Stimulated activated CD4-positive, alpha-beta T cell treated with anti-CD3 and anti-CD28 coated beads, Interleukin-15, amount 100 ng/mL, for 48 hours (primary cell): ENCODE results near the gene RB1.
"Not testable (repeated sequence)": the region's sequence is repeated elsewhere in the genome, so short reads cannot be mapped to it uniquely, and the experiment has no call there.

ENCODE experiments used
- DNase-seq, 2 donors: peaks; one replicate each; pipeline ENCODE4 v3.0.0-alpha.2; 2020; ENCODE audit warnings: low read depth in 2 of 2

Gene RB1

GRCh38 chr13:48448959-48449614, 145.5 kb downstream of the RB1 start:
- DNase-seq = no peak

DNA sequence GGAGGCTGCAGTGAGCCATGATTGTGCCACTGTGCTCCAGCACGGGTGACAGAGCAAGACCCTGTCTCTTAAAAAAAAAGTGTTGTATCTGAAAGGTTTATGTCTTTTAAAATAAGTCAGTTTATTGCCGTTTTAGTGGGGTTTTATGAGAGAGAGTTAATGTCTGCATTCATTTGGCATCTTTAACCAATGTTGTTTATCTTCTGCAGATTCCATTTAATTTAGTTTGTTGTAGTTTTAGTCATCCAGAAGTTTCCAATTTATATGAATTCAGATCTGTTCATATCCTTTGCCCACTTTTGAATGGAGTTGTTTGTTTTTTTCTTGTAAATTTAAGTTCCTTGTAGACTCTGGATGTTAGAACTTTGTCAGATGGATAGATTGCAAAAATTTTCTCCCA, 146.1 kb downstream of the RB1 start:
- DNase-seq = no peak

DNA sequence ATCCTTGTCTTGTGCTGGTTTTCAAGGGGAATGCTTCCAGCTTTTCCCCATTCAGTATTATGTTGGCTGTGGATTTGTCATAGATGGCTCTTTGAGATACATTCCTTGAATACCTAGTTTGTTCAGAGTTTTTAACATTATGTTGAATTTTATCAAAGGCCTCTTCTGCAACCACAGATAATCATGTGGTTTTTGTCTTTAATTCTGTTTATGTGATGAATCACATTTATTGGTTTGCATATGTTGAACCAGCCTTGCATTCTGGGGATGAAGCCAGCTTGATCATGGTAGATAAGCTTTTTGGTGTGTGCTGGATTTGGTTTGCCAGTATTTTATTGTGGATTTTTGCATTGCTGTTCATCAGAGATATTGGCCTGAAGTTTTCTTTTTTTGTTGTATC, 147.6 kb downstream of the RB1 start:
- DNase-seq = not testable (repeated sequence)

GRCh38 chr13:48456546-48456945, 153.0 kb downstream of the RB1 start:
- no peak for DNase-seq

- no peak for DNase-seq
These were observed 154.2 kb downstream of the RB1 start for GRCh38 chr13:48457578-48458242.

- no peak for DNase-seq
These were observed 171.7 kb downstream of the RB1 start for GRCh38 chr13:48475230-48475629.

DNA sequence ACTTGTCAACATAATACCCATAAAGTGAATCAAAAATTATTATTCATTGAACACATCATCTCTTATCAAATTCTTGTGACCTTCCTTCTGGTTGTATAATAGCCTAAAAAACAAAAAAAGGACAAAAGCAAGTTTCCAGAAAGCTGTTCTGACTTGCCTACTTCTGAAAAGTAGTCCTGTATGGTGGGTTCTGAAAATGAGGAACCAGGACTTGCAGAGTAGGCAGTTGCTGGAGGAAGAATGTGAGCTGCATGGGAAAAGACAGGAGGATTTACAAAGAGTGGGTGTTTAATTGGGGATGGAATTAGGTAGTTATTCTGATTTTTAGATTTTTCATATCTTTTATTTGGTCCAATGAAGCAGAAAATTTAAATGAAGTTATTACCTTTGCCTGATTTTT, 172.7 kb downstream of the RB1 start:
- DNase-seq = no peak

DNA sequence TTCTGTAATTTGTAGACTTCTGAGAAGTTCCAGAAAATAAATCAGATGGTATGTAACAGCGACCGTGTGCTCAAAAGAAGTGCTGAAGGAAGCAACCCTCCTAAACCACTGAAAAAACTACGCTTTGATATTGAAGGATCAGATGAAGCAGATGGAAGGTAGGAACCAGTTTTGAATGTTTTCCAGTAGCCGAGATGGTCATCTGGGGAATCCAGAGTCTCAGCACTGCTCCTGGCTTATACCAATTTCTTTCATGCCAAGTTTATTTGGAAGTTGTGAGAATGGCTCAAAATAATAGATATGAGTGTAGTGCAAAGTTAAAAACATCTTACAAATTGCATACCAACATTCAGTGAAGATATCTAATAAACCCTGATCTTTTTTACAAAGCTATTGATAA, 173.1 kb downstream of the RB1 start:
- no peak for DNase-seq

GRCh38 chr13:48477191-48477855, 173.8 kb downstream of the RB1 start:
- no peak for DNase-seq

GRCh38 chr13:48478391-48478790, 174.8 kb downstream of the RB1 start:
- no peak for DNase-seq

- DNase-seq = no peak
These were observed 180.0 kb downstream of the RB1 start for GRCh38 chr13:48483575-48483974.

- no peak for DNase-seq
These were observed 181.9 kb downstream of the RB1 start for GRCh38 chr13:48485432-48485831.

DNA sequence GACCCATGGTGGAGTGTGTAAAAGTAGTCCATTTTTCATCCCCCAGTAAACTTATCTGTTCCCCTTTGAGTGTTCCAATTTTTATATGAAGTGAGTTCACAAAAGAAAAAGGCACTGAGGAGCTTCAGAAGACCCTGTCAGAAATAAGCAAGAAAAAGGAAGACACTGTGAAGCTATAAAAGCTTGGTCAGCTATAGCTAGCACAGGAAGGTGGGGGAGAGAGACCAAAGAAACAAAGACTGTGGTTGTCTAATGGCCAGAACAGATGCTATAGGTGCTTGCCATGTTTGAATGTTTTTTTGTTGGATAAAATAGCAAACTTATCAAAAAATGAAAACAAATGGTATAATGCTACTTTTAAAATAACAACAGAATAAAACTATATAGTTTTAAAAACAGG, 182.8 kb downstream of the RB1 start:
- no peak for DNase-seq

DNA sequence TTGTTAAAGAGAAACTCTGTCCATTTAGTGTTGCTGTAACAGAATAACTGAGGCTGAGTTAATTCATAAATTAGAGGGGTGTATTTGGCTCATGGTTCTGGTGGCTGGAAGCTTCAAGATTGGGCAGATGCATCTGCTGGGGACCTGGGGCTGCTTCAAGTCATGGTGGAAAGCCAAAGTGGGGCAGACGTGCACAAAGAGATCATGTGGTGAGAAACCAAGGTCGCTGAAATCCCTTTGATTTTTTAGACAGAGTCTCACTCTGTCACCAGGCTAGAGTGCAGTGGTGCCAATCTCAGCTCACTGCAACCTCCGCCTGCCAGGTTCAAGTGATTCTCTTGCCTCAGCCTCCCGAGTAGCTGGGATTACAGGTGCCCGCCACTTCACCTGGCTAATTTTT, 183.3 kb downstream of the RB1 start:
- DNase-seq = no peak

- no peak for DNase-seq
These were observed 184.4 kb downstream of the RB1 start for GRCh38 chr13:48487968-48488367.

DNA sequence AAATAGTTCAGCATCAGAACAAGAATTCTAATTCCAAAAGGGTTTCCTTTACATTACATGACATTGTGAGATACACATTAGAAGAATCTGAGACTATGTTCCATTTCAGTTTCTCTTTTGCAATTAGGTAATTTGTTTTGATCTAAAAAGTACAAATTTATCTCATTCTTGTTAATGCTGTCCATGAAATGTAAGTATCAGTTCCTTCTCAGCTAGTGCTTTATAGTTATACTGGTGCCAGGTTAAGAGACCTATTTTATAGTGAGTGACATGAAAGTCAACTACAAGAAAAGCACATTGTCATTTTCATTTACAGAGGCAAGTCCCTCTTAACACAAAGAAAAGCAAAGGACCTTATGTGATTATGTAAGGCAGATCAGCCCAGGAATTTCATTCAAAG, 185.4 kb downstream of the RB1 start:
- no peak for DNase-seq

DNA sequence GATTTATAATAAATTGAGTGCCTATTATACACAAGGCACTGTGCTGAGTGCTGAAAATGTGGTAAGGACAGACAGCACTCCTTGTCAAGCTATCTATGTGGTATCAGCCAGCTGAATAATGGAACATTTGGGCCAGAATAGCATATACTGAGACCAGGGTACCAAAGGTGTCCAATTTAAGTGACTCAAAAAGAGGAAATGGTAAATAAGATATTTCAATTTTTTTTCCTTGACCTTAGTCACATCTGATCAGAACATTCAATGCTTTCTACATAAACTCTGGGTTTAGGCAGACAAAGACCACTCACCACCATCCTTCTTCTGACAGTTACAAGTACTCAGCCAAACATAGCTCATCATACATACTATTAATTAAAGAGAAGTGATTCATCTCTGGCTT, 186.1 kb downstream of the RB1 start:
- no peak for DNase-seq

- DNase-seq = no peak
These were observed 186.7 kb downstream of the RB1 start for GRCh38 chr13:48490241-48490640.

DNA sequence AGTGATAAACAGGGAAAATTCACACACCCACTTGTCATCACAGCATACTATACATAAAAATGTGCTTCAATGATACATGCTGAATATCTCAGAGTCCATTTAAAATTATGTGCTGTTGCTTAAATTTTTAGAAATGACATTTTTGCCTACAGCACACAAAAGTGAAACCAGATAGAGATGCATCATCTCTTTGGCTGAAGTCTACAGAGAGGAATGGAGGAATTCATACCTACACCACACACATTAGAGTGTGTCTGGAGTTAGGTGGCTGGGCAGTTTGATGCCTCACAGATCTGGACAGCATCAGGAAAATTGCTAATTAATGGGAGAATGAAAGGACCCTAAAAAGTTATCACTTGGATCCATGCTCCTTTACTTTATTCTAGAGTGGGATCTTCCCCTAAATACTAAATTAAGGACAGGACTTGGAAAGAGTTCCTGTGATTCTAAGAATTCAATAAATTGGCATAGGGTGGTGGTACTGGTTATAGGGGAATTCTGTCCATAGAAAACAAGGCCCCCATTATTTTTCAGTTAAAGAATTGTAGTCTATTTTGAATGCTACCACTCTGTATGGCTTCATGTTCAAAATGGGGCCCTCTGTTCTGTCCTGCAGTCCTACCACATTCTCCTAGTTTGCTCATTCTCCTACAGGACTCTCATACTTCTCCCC, 188.0 kb downstream of the RB1 start:
- DNase-seq = no peak

DNA sequence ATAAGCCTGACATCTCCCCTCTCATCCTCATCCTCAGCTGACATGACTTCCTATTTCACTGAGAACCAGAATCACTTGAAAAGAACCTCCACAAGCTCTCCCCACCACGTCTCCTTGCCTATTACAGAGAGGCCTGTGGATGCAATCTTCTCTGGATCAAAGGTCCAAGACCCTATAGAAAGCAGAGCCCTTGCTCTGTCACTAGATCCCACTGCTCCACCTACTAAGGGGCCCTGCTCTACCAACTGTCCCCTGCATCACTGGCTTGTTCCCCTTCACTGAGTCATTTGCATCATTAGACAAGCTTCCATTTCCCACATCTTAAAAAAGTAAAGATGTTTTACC, 188.5 kb downstream of the RB1 start:
- DNase-seq = no peak

DNA sequence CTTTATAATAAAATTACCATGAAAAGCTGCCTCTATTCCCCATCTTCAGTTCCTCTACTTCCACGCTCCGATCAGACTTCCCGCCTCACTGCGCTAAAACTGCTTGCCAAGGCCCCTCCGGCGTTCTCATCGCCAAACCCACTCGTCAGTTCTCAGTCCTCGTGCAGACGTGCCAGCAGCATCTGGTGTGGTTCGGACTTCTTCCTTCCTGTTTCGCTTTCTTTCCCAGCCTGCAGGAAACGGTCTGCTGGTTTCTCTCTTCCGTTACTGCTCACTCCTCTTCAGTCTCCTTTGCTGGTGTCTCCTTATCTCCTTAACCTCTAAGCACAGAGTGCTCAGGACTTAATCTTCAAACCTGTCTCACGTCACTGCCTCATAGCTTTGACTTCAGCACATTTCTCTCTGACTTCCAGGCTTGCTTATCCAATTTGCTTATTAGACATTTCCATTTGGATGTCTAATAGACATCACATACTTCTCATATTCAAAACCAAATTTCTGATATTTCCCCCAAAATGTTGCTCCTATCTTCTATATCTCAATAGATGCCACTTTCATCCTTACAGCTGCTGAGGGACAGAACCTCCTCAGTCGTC, 189.0 kb downstream of the RB1 start:
- DNase-seq = peak; percentile 40 to 45

- DNase-seq = peak in 1 of 2 donors; percentile 11
These were observed 189.7 kb downstream of the RB1 start for GRCh38 chr13:48493066-48493765.
